ENCODE data around the gene CDH4. TPM values are rescaled to one million over a fixed set of nuclear protein-coding genes. Genes with fewer than 3 reads are reported as not detected.

CDH4 gene
- total and polyA plus RNA-seq, 2 donors (not counting 1 experiment from before 2014, with no cell fraction given) = not detected

DNA sequence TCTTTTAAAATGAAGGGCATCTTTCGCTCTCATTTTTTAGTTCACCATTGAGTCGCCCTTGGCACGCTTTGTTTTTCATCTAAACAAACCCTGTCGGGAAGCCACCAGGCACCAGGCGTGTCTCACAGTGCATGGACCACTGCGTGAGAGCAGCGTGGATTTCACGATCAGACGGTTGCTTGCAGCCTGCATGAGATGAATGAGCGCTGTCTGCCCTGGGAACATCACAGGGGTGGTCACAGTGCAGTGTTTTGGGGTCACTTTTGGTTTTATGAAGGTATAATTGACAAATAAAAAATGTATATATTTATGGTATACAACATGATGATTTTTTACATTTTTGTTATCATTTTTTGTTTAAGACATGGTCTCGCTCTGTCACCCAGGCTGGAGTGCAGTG, 61.3 kb downstream of the CDH4 start:
- Histone ChIP-seq H3K4me1 (ENCODE audit: control insufficient read depth in 2 of 2, insufficient read depth in 2 of 2, low read length in 2 of 2) (no peaks in the 10 kb centered on the region), H3K4me3 (ENCODE audit: control extremely low read depth in 1 of 5, extremely low read depth in 1 of 5, insufficient read depth in 1 of 5, low read depth in 2 of 5, low read length in 4 of 5) (no peak overlapping the region), H3K9me3 (ENCODE audit: control extremely low read depth in 1 of 3, control insufficient read depth in 2 of 3, insufficient read depth in 1 of 3, low read length in 2 of 3) (peaks cover 0 to 18% (median 0%) of the 10 kb centered on the region in 3 donors), H4K20me1 (ENCODE audit: control insufficient read depth, insufficient read depth, low read length, poor library complexity, severe bottlenecking) (no peaks in the 10 kb centered on the region), H3K36me3 (replicated peaks in 1 of 2; ENCODE audit: control extremely low read depth in 1 of 2, control insufficient read depth in 1 of 2, extremely low read depth in 1 of 2, insufficient read depth in 2 of 2, low read length in 1 of 2) (no peaks in the 10 kb centered on the region), H3K79me2 (ENCODE audit: control insufficient read depth, insufficient read depth, low read length) (no peaks in the 10 kb centered on the region), H3K4me2 (replicated peaks; ENCODE audit: low read depth, low read length, poor library complexity, severe bottlenecking) (no peak overlapping the region), H3K27ac (ENCODE audit: low read length in 2 of 2) (no peak overlapping the region), H2AFZ (ENCODE audit: insufficient read depth, low read depth, low read length, poor library complexity, severe bottlenecking) (no peak overlapping the region), H3K27me3 (replicated peaks in 1 of 4; ENCODE audit: control extremely low read depth in 1 of 4, control insufficient read depth in 3 of 4, insufficient read depth in 4 of 4, low read length in 3 of 4) (no peaks in the 10 kb centered on the region), H3K9ac (ENCODE audit: low read length) (no peak overlapping the region)
- ATAC-seq (ENCODE audit: low read depth) = no peak
- ChIA-PET POLR2A (no interaction called here), CTCF (no interaction called here)
- H3K27me3 Mint-ChIP-seq = no peaks in the 10 kb centered on the region
- no peak overlapping the region for H3K4me3 Mint-ChIP-seq
- peaks cover 4% of the 10 kb centered on the region for H3K9me3 Mint-ChIP-seq (ENCODE audit: insufficient read depth)
- 91% methylated on average over 7 of the region's 11 CpGs for WGBS (ENCODE audit: insufficient coverage)
- no peak overlapping the region for H3K27ac Mint-ChIP-seq
- intact Hi-C loops (cut with micrococcal nuclease) = no loop called here
- TF ChIP-seq EZH2 (IDR thresholded peaks at IDR 0.05; ENCODE audit: borderline replicate concordance, insufficient read depth, low read depth, low read length, poor library complexity, severe bottlenecking) (no peak), CTCF (IDR thresholded peaks at IDR 0.05) (no peak)
- H3K4me1 Mint-ChIP-seq = no peaks in the 10 kb centered on the region
- DNase-seq = no peak

DNA sequence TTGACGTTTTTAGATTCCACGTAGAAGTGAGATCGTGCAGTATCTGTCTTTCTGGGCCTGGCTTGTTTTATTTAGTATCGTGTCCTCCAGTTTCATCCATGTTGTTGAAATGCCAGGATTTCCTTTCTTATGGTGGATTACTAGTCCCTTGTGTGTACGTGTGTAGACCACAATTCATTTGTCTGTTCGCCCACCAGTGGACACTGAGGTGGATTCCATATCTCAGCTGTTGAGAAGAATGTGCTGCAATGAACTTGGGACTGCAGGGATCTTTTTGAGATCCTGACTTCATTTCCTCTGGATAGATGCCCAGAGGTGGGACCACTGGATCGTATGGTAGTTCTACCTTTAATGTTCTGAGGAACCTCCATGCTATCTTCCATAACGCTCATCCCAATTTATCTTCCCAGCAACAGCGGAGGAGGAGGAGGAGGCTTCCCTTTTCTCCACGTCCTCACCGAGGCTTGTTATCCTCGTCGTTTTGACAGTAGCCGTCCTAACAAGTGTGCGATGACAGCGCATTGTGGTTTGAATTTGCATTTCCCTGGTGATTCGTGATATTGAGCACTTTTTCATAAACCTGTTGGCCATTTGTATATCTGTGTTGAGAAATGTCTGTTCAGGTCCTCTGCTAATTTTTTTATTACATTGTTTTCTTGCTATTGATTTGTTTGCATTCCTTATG, 62.4 kb downstream of the CDH4 start:
- Histone ChIP-seq H3K9ac (ENCODE audit: low read length) (no peak overlapping the region), H3K4me2 (replicated peaks; ENCODE audit: low read depth, low read length, poor library complexity, severe bottlenecking) (no peak overlapping the region), H3K9me3 (ENCODE audit: control extremely low read depth in 1 of 3, control insufficient read depth in 2 of 3, insufficient read depth in 1 of 3, low read length in 2 of 3) (peaks cover 0 to 18% (median 0%) of the 10 kb centered on the region in 3 donors), H3K27me3 (replicated peaks in 1 of 4; ENCODE audit: control extremely low read depth in 1 of 4, control insufficient read depth in 3 of 4, insufficient read depth in 4 of 4, low read length in 3 of 4) (no peaks in the 10 kb centered on the region), H3K4me3 (ENCODE audit: control extremely low read depth in 1 of 5, extremely low read depth in 1 of 5, insufficient read depth in 1 of 5, low read depth in 2 of 5, low read length in 4 of 5) (no peak overlapping the region), H3K27ac (ENCODE audit: low read length in 2 of 2) (no peak overlapping the region), H3K79me2 (ENCODE audit: control insufficient read depth, insufficient read depth, low read length) (no peaks in the 10 kb centered on the region), H3K36me3 (replicated peaks in 1 of 2; ENCODE audit: control extremely low read depth in 1 of 2, control insufficient read depth in 1 of 2, extremely low read depth in 1 of 2, insufficient read depth in 2 of 2, low read length in 1 of 2) (no peaks in the 10 kb centered on the region), H3K4me1 (ENCODE audit: control insufficient read depth in 2 of 2, insufficient read depth in 2 of 2, low read length in 2 of 2) (no peaks in the 10 kb centered on the region), H4K20me1 (ENCODE audit: control insufficient read depth, insufficient read depth, low read length, poor library complexity, severe bottlenecking) (no peaks in the 10 kb centered on the region), H2AFZ (ENCODE audit: insufficient read depth, low read depth, low read length, poor library complexity, severe bottlenecking) (no peak overlapping the region)
- no peak overlapping the region for H3K4me3 Mint-ChIP-seq
- ChIA-PET CTCF (no interaction called here), POLR2A (no interaction called here)
- H3K4me1 Mint-ChIP-seq = no peaks in the 10 kb centered on the region
- intact Hi-C loops (cut with micrococcal nuclease) = no loop called here
- WGBS (ENCODE audit: insufficient coverage) = 92% methylated on average over 10 of the region's 17 CpGs
- ATAC-seq (ENCODE audit: low read depth) (no peak), DNase-seq (no peak)
- H3K9me3 Mint-ChIP-seq (ENCODE audit: insufficient read depth) = peaks cover 4% of the 10 kb centered on the region
- H3K27me3 Mint-ChIP-seq = no peaks in the 10 kb centered on the region
- no peak overlapping the region for H3K27ac Mint-ChIP-seq
- TF ChIP-seq CTCF (IDR thresholded peaks at IDR 0.05) (no peak), EZH2 (IDR thresholded peaks at IDR 0.05; ENCODE audit: borderline replicate concordance, insufficient read depth, low read depth, low read length, poor library complexity, severe bottlenecking) (no peak)

All from B cell (primary cell).